OCI-M2 (cell line): Measurements from ENCODE around the gene CHCHD6.

Experiments used
- DNase-seq: peaks from one replicate; lab custom pipeline; 2025; ENCODE audit not compliant: unreplicated experiment; lab: John Stamatoyannopoulos, UW

CHCHD6 gene

DNA sequence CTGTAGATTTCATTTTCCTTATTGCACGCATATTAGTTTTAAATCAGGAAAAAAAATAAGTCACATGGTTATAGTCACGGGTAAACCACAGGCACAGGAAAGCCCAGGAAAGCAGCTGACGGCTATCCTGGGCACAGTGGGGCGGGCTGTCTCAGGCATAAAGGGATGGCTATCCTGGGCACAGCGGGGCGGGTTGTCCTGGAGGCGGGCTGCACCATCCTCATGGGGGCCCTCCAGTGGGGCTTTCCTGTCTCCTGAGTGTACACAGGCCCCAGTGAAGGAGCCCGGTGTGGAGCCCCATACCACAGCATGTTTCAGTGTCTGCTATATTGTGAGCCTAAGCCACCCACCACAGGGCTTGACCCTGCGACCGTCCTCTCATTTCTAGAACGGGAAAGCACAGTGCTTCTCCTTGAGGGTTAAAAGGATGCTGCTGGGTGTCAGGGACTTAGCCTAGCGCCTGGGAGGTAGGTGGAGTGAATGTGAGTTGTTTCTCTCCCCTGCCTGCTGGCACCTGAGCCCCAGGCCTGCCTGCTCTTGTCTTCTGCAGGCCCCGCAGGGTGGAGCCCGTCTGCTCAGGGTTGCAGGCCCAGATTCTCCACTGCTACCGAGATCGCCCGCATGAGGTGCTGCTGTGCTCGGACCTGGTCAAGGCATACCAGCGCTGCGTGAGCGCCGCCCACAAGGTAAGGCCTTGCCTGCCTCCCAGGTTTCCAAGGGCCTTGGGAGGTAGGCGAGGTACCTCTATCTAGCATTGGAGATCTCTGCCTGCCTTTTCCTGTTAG lies 253.0 kb downstream of the CHCHD6 start:
- DNase-seq = no peak

DNA sequence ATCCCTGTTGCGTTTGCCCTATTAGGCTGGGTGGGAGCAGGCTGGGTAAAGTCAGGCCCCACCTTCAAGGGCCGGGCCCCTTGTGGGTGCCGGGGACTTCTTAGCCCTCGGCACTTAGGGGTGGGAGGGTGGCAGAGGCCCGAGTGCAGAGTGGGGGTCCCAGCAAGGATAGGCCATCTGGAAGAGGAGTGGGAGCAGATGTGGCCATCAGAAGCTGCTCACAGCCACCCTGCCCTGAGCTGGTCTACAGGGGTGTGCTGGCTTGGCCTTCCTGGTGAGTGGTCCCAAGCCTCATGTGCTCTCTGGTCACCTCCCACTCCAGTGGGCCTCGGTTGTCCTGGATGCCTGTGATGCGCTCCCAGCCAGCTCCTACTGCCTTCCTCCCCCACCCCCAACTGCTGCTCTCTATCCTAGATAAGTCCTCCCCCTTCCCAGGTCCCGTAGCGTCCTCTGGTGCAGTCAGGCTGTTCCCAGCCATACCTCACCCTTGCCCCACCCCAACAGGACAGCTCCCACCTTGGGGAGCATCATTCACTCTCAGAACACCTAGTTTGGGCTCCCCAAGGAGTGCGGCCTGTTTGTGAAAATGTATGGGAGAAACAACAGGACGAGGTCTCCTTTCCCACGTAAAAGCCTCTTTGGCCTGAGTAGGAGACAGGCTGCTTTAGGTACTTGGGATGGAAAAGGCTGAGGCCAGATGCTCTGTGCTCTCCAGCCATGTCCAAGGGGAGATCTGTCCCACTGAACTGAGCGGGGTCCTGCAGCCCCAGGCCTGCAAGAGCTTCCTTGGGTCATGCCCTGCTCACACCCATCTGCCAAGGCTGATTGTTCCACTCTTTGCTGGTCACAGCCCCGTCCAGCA lies 254.0 kb downstream of the CHCHD6 start:
- no peak for DNase-seq

- no peak for DNase-seq
These were observed 254.6 kb downstream of the CHCHD6 start for GRCh38 chr3:126958638-126959085.

GRCh38 chr3:126959136-126959920 lies 255.3 kb downstream of the CHCHD6 start:
- DNase-seq = no peak

DNA sequence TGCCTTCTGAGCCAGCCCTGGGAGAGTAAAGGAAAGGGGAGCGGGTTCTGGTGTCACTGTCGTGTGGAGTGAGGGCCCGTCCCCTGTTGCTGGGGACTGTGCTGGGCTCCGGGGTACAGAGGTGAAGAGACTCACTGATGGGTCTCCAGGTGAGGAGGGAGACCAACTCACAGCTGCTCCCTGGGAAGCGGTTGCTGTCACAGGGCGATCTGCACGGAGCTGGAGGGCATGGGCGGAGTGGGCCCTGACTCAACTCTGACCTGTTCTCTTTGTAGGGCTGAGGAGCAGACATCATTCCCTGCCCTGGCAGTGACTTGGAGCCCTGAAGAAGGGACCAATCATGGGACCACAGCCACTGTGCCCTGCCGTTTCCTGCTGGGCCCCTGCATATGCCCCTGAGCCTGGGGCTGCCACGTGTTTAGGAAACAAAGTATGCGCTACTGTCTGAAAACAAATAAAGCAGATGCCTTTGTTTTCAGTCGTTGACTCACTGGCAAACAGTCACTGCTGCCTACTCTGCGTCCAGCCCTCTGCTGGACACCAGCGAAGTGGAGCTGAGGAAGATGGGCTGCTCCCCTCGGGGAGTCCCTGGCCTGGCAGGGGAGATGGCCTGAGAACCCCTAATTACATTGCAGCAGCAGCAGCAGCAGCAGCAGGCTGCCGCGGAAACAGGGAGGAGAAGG lies 256.0 kb downstream of the CHCHD6 start:
- no peak for DNase-seq

GRCh38 chr3:126960604-126960995 lies 256.6 kb downstream of the CHCHD6 start:
- no peak for DNase-seq

- no peak for DNase-seq
These were observed 257.3 kb downstream of the CHCHD6 start for GRCh38 chr3:126961191-126961790.

GRCh38 chr3:126961791-126962461 lies 257.9 kb downstream of the CHCHD6 start:
- no peak for DNase-seq

GRCh38 chr3:126962756-126963155 lies 258.7 kb downstream of the CHCHD6 start:
- no peak for DNase-seq

DNA sequence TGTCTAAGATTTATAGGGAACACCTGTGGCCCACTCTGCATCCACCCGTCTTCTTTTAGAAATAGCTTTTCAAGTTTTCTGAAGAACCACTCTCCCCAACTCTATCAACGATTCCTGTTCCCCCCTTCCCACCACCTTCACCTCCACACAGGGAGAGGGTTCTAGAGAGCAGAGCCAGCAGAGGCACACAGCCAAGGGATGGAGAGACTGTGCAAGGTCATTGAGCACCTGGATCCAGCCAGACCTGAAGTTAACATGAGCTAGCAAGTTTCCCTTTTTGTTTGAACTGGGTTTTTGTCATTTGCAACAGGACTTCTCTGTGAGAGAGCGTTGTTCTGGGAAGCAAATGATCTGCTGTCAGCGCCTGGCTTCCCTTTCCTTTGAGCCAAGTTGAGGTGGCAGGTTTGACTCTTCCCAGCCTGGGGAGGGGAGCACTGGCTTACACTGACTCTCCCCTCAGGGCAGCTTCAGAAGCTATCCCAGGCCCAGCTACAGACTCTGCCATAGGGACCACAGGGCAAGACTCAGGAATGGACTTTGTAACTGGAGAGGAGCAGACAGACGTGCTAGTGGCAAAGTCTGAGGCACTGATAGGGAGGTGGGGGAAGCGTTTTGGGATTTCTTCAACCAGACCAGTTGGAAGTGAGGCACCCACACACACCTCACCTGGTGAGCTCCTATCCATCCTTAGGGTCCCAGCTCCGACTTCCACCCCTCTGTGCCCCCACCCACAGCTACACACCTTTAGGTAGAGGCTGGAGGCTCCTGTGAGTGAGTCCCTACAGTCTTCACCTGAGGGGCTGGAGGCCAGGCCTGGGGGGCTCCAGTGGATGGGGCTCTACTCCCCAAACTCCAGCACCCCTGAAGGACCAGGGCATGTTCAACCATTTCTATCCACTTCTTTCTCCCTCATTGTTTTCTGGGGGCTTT lies 259.5 kb downstream of the CHCHD6 start:
- no peak for DNase-seq

DNA sequence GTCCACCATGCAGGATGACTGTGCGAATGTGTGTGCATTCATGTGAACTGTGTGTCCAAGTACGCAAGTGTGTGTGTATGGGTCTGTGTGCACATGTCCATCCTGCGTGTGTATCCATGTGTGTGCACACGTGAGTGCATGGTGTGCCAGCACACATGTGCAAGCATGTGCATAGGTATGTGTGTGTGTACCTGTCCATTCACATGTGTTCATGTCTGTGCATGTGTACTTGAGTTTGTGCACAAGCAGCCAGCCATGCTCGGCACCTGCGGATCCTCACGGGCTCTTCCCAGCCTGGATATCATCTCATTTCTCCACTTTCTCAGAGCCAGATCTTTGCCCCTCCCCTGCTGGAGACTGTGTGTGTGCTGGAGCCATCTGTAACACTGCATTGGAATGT lies 260.2 kb downstream of the CHCHD6 start:
- DNase-seq = no peak

DNA sequence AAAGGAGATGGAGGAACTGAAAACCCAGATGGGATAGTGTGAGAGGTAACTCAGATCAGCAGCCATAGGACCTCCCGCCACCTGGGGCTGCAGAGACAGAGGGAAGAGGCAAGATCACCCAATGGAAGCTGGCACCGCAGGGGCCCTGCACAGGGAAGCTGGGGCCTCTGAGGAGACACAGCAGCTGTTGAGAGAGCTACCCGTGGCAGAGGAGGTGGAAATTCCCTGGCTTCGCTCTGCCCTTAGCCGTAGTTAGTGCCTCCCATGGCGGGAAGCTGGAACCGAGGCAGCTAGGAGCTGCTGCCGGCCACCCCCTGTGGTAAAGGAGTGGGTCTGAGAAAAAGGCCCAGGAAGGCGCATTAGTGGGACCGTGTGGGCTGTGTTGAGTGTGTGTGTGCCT lies 260.9 kb downstream of the CHCHD6 start:
- DNase-seq = no peak

GRCh38 chr3:126965526-126966080 lies 261.6 kb downstream of the CHCHD6 start:
- DNase-seq = no peak

DNA sequence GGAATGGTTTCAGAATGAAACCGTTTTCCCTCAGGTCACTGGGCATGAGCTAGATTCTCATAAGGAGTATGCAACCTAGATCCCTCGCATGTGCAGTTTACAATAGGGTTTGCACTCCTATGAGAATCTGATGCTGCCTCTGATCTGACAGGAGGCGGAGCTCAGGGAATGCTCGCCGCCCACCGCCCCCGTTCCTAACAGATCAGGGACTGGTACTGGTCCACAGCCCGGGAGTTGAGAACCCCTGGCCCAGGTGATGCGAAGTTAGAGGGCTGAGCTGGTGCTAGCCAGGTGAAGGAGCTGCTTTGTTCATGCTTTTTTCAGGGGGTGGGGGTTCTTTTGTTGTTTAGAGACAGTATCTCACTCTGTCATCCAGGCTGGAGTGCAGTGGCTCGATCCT lies 263.3 kb downstream of the CHCHD6 start:
- DNase-seq = no peak

GRCh38 chr3:126968391-126969390 lies 264.7 kb downstream of the CHCHD6 start:
- DNase-seq = no peak

GRCh38 chr3:126969586-126969985 lies 265.5 kb downstream of the CHCHD6 start:
- DNase-seq = no peak

GRCh38 chr3:126970101-126970500 lies 266.1 kb downstream of the CHCHD6 start:
- no peak for DNase-seq
